Breast epithelium (tissue), 4 donors: ENCODE measurements around the gene ARHGAP20. TPM values are rescaled to one million over a fixed set of nuclear protein-coding genes. Genes with fewer than 3 reads are reported as not detected.
A peak's percentile ranks its signal among the peaks of the same experiment; 100 is the strongest.
"Not testable (repeated sequence)": the region's sequence is repeated elsewhere in the genome, so short reads cannot be mapped to it uniquely, and the experiment has no call there.

Experiments used
- DNase-seq, 2 donors: peaks; one replicate each; pipeline ENCODE4 v3.0.0-alpha.2; 2019; ENCODE audit warnings: low spot score in 2 of 2
- H3K27ac ChIP-seq, 2 donors: fragments of 200-600 bp; sonication (generic) in 1 of 2; one replicate each; pipeline ENCODE4 v1.5.1; 2016 to 2019; ENCODE audit warnings: mild to moderate bottlenecking in 1 of 2
- H3K27me3 ChIP-seq, 2 donors: fragments of 200-600 bp; sonication (generic) in 1 of 2; one replicate each; pipeline versions ENCODE4 v1.5.1 to v1.6.0; 2017 to 2019; ENCODE audit warnings: control low read depth in 1 of 2, mild to moderate bottlenecking in 1 of 2
- H3K36me3 ChIP-seq: fragments of 200-600 bp; one replicate; pipeline ENCODE4 v1.5.1; 2019
- H3K4me1 ChIP-seq, 2 donors: fragments of 200-600 bp; sonication (generic); one replicate each; pipeline ENCODE4 v1.5.1; 2016 to 2019; ENCODE audit warnings: control low read depth in 1 of 2
- H3K4me3 ChIP-seq, 3 donors: fragments of 200-600 bp; sonication (generic); 1 replicate in 2 of 3; 2 replicates in 1 of 3; pipeline ENCODE4 v1.5.1; 2016 to 2019; ENCODE audit warnings: mild to moderate bottlenecking in 3 of 3, moderate library complexity in 2 of 3
- H3K9me3 ChIP-seq, 2 donors: fragments of 200-600 bp; sonication (generic) in 1 of 2; one replicate each; pipeline ENCODE4 v1.5.1; 2016 to 2019; ENCODE audit warnings: control low read depth in 1 of 2
- CTCF ChIP-seq, 3 donors: fragments of 450-650 bp; IDR thresholded peaks; one replicate each; pipeline ENCODE4 v1.5.1; 2016 to 2017; ENCODE audit warnings: antibody characterized with exemption in 3 of 3, mild to moderate bottlenecking in 3 of 3, moderate library complexity in 3 of 3
- POLR2A ChIP-seq: fragments of 450-650 bp; IDR thresholded peaks from one replicate; pipeline ENCODE4 v1.6.1; 2016; ENCODE audit warnings: antibody characterized with exemption, mild to moderate bottlenecking, moderate library complexity
- POLR2AphosphoS5 ChIP-seq, 3 donors: sonication (generic); formaldehyde crosslinking; IDR thresholded peaks; one replicate each; pipeline ENCODE4 v1.6.1; 2017; ENCODE audit warnings: antibody characterized with exemption in 3 of 3
- intact Hi-C: fragments of 100-400 bp; cut with DNase I; formaldehyde crosslinking; loops from one replicate; pipeline ENCODE4 v1.15.1; 2023; ENCODE audit warnings: low total_unique reads
- total RNA-seq, 3 donors: library from RNA; depleted of rRNA; stranded (reverse); fragments of >200 nt; gene quantifications; one replicate each; pipeline ENCODE4 v1.1.0, GENCODE V29; 2016

Gene ARHGAP20
- total RNA-seq, 3 donors from 2014 or later: 5.4 to 34.6 (median 11.8) TPM

- Histone ChIP-seq H3K9me3 (no peaks in the 10 kb centered on the region), H3K36me3 (no peaks in the 10 kb centered on the region), H3K27me3 (no peaks in the 10 kb centered on the region), H3K4me3 (no peak overlapping the region), H3K27ac (no peak overlapping the region), H3K4me1 (no peaks in the 10 kb centered on the region)
- intact Hi-C loops: no loop called here
- no peak for DNase-seq
- TF ChIP-seq POLR2A (no peak), CTCF (IDR thresholded peaks at IDR 0.05) (no peak), POLR2AphosphoS5 (IDR thresholded peaks at IDR 0.05) (no peak)
Measured at GRCh38 chr11:110629594-110629993, 82.6 kb downstream of the ARHGAP20 start.

- intact Hi-C loops: no loop called here
- Histone ChIP-seq H3K9me3 (no peaks in the 10 kb centered on the region), H3K27ac (no peak overlapping the region), H3K4me3 (no peak overlapping the region), H3K27me3 (no peaks in the 10 kb centered on the region), H3K4me1 (no peaks in the 10 kb centered on the region), H3K36me3 (no peaks in the 10 kb centered on the region)
- no peak for DNase-seq
- TF ChIP-seq CTCF (IDR thresholded peaks at IDR 0.05): no peak
- no peak for TF ChIP-seq POLR2AphosphoS5 (IDR thresholded peaks at IDR 0.05)
Measured at GRCh38 chr11:110621826-110622225, 90.4 kb downstream of the ARHGAP20 start.

GRCh38 chr11:110619366-110619765 is 92.9 kb downstream of the ARHGAP20 start:
- H3K4me1 ChIP-seq, H3K36me3 ChIP-seq, H3K4me3 ChIP-seq, intact Hi-C loops, H3K9me3 ChIP-seq, H3K27me3 ChIP-seq, H3K27ac ChIP-seq, DNase-seq: not testable (repeated sequence)

- intact Hi-C loops: loop anchor here (5.0 kb wide), 1 partner anchor 307 kb away; no protein-coding TSS in a partner anchor
- no peak for DNase-seq
- no peak overlapping the region for H3K27ac ChIP-seq
- TF ChIP-seq CTCF (IDR thresholded peaks at IDR 0.05) (no peak), POLR2AphosphoS5 (IDR thresholded peaks at IDR 0.05) (no peak), POLR2A (no peak)
- no peaks in the 10 kb centered on the region for H3K27me3 ChIP-seq
- no peaks in the 10 kb centered on the region for H3K9me3 ChIP-seq
- no peak overlapping the region for H3K4me3 ChIP-seq
- H3K36me3 ChIP-seq: no peaks in the 10 kb centered on the region
- H3K4me1 ChIP-seq: no peaks in the 10 kb centered on the region
Measured at GRCh38 chr11:110614031-110614430, 98.2 kb downstream of the ARHGAP20 start.

GRCh38 chr11:110613197-110613918 is 98.9 kb downstream of the ARHGAP20 start:
- Histone ChIP-seq H3K36me3 (no peaks in the 10 kb centered on the region), H3K9me3 (no peaks in the 10 kb centered on the region), H3K27me3 (no peaks in the 10 kb centered on the region), H3K4me1 (no peaks in the 10 kb centered on the region), H3K4me3 (no peak overlapping the region), H3K27ac (peak overlapping the region in 1 of 2 donors; percentile 8)
- intact Hi-C loops: loop anchor here (5.0 kb wide), 1 partner anchor 306 kb away; no protein-coding TSS in a partner anchor
- DNase-seq: no peak
- TF ChIP-seq POLR2A: no peak
- TF ChIP-seq CTCF (IDR thresholded peaks at IDR 0.05): no peak
- no peak for TF ChIP-seq POLR2AphosphoS5 (IDR thresholded peaks at IDR 0.05)
